Measurements from ENCODE around the gene PSMC3IP.

GRCh38 chr17:42586514-42587230 is 9.1 kb upstream of the PSMC3IP start:
- no peak for TF ChIP-seq CTCF (IDR thresholded peaks at IDR 0.05)
- no peak for TF ChIP-seq POLR2A (IDR thresholded peaks at IDR 0.05)

Data from body of pancreas (tissue), 4 donors.